Fibroblast of the conjunctiva (primary cell): ENCODE measurements around the gene PPP1R12B.
A peak's percentile ranks its signal among the peaks of the same experiment; 100 is the strongest.
"Not testable (repeated sequence)": the region's sequence is repeated elsewhere in the genome, so short reads cannot be mapped to it uniquely, and the experiment has no call there.

Experiments used
- DNase-seq: peaks from one replicate; pipeline ENCODE4 v3.0.0-alpha.2; 2010; ENCODE audit warnings: low read depth

The PPP1R12B gene

DNA sequence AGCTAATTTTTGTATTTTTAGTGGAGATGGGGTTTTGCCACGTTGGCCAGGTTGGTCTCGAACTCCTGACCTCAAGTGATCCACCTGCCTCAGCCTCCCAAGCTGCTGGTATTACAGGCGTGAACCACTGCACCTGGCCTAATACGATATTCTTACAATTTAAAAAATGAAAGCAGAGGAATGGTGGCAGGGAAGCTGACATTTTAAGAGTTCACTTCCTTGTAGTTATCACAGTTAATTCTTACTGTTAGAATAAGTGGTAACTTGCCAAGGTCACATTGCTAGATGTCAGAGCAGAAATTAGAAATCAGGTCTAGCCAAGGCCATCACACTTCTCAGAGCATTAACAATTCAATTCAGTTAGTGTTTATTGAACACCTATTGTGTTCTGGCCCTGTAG is 207.5 kb downstream of the PPP1R12B start:
- DNase-seq, result not testable (repeated sequence)

DNA sequence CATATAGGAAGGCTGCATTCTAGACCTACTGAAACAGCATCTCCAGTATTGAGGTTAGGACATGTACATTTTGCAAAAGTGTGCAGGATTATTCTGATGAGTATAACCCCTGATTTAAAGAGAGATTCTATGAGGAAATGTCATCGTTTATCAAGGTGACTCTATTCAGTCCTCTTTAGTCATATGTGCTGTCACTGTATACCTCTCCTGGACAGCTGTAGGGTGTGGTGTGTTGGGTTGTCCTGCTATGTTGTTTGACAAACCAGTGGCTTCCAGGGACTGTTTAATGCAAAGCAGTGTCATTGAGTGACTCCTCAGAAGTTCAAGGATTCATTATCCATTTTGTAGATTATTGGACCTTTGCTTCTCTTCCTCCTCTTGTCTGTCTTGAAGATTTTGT is 209.2 kb downstream of the PPP1R12B start:
- DNase-seq, result not testable (repeated sequence)

DNA sequence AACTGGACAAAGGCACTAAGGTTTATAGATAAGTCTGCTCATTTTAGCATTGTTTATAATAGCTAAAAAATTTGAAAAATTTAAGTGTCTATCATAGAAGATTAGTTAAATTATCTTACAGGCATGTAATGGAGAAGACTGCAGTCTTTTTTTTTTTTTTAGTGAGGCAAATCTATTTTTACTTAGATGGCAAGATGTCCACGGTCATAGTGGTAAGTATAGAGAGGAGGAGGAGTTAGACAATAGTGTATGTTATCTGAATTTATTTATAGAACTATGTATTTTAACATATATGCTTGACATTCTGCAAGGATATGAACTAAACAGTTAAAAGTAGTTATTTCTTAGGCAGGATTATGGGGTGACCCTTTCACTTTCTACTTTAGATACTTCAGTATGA is 212.7 kb downstream of the PPP1R12B start:
- no peak for DNase-seq

DNA sequence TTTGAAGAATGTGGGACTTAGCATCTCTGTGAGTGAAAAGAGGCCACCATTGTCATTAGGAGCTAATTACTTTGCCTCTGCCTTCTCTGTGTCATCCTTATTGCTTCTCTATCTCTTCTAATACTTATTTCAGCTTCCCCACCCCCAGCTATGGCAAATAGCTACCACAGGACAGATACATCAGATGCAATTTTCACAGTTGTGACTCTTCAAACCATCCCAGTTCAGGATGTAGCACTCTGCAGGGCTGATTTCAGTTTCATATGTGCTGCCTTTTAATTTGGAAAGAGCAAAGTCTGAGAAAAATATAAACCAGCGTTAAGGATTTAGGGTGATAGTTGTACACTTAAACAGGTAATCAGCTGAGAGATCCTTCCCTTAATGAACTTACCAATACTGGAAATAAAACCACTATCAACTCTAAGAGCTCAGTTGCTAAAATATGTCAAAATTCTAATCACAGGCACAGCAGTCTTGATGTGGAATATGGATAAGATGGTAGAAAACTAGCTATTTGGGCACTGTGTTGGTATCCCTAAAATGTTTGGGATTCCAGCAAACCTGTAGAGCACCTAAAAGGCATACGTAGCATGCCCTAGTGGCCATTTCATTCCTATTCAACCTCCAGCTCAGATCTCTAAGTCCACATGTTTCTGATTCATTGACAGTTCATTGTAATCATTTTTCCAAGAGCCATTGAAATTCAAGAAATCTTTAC is 213.4 kb downstream of the PPP1R12B start:
- DNase-seq, result no peak

DNA sequence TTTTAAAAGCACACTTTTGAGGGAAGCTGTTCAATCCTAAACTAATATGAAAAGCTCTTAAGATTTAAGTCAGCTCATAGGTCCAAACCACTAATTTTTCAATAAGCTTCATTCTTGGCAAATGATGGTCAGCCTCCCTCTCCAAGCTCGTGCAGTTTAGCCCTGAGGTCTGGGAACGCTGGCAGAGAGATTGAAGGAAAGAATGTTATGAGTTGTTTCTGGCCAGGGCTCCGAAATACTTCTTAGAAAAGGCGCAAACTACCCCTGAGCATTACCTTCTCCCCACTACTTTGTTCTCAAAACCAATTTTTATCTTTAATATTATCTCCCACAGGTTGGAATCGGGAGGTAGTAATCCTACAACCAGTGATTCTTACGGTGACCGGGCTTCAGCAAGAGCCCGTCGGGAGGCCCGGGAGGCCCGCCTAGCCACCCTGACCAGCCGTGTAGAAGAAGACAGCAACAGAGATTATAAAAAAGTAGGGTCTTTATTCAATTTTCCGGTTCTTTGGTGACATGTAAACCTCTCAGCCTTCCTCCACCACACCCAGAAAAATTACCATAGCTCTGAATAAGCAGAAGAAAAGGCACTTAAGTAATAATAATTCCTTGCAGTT is 214.1 kb downstream of the PPP1R12B start:
- peak; percentile 33 for DNase-seq

DNA sequence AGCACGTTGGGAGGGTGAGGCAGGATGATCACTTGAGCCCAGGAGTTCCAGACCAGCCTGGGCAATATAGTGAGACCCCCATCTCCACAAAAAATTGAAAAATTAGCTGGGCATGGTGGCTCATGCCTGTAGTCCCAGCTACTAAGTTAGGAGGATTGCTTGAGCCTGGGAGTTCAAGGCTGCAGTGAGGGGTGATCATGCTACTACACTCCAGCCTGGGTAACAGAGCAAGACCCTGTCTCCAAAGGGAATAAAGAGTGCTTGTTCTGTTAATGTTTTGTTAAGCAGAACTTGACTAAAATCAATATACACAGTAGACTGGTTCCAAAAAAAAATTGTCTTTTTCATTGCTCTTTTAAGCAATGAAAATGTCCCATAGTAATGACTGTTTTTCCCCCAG is 215.3 kb downstream of the PPP1R12B start:
- DNase-seq, result no peak

DNA sequence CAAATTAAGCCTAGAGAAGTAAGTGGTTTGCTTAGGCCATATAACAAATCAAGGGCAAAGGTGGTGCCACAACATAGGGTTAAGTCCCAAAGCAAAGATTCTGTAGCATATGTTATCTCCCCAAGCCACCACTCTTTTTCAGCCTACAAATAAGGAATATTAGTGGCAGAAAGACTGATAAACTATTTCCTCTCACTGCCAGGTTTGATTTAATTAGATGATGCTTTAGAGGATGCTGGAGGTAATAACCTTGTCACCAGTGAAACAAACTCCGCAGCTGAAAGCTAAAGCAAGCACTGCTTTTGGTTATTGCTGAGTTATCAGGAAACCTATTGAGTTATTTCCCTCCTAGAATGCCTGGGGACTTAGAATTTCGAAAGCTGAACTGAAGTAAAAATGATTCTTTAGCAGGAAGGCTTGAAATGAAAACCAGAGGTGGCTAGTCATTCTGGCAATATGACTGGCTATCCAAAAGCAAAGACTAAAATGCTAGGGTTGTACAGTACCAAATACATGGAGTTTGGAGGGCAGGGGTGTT is 216.5 kb downstream of the PPP1R12B start:
- DNase-seq, result no peak

DNA sequence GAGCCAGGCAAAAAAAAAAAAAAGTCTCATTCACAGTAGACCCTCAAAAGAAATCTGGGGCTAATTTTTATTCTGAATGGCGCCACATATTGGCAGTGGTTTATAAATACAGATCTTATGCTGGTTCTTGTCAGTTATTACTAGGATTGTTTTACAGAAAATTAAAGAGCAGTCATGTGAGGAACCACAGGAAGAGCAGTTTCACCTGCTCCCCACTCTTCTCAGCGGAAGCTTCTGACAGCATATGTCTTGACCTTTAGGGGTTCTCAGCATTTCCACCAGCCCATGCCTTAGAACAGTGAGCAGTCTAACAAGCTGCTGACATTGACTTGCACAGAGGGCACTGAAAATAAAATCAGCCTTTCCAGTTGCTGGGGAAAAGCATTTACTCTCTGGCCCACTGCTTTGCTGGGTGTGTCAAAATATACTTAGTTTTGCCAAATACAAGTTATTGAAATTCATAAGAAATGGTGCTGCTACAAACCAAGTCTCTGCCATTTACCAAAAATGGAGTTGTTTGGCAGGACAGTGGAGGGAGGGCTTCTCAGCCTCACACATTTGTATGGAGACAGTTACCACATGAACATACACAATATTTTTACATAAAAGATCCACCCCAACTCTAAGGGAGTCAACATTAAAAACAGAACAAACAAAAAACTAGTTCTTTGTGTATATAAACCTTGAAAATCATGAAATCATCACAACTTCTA is 217.5 kb downstream of the PPP1R12B start:
- DNase-seq, result no peak

DNA sequence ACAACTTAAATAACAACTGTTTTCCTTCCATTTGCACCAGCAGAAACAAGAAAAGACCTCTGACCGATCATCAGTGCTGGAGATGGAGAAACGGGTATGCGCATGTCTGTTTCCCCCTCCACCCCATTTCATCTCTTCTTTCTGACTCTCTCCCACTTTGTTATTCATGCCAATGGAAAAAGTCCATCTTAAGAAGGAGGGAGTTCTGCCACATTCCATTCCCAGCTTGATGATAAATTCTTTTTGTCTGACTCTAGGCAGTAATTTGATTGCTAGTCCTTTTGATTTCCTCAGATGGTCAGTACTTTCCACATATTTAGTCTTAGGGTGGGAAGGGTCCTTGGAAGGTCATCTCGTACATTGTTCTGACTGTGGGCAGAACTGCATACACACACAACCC is 219.2 kb downstream of the PPP1R12B start:
- no peak for DNase-seq

DNA sequence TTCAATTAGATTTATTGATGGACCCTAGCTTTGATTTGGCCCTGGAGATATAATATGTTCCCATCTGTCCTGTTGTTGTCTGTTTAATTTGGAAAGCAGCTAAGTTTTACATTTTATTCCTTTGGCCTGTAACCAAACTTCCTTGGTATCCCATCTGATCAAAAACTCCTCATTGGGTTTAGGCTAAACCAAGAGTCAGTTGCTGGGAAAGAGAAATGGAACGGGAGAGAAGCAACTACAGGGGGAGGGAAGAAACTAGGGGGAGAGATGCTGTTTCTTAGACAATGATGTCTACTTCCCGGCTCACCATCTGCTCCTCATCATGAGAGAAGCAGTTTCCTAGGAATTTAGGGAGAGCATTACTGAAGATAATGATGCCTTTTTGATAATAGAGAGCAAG is 219.9 kb downstream of the PPP1R12B start:
- DNase-seq, result no peak

DNA sequence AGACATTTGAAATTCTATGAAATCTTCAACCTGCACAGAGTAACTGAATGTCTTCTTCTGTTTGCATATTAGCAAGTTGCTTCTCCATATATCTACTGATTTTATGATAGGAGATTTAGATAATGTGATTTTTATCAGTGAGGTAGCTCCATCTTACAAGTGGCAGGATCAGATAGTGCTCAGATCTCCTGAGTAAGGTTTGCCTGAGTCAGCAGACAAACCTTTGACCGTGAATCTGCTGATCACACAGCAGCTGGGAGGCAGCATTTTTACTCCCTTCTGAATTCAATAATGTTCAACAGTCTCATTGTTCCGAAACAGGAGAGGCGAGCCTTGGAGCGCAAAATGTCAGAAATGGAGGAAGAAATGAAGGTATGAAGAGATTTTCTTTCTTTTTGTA is 220.3 kb downstream of the PPP1R12B start:
- DNase-seq, result no peak

DNA sequence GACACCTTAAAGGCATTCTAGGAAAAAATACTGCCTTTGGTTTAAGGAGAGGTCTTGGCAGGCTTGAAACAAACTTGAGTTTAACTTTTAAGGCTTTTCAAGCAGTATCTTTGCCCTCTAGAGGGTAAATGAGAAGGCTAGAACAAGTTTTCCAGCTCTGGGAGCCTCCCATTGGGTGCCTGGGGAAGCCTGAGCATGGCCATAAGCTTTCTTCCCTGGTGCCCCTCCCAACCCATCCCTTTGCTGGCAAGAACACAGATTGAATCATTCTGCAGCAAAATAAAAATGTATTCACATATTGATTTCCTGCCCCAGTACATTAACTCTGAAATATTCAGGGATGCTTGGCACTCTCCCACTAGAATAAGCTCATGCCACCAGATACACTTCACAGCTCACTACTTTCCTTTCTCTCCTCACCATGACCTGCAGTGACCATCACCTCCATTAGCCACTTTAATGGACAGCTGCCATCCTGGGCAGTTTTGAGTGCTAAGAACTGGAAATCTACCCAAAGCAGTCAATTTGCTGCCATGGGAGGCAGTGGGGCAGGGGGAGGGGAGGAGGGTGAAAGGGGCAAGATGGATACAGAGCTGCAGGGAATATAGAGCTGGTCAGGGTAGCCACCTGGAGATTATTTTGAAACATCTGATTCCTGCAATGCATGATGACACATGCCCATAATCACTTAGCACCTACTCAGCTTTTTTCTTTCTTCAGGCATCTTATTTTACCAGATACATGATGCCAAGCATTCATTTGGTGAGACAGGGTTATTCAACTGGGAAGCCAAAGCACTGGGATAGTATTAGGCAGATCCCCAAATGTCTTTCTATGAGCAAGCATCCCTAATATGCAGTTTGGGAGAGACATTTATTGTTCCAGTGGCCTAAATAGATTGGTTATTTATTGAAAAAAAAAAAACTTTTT is 221.2 kb downstream of the PPP1R12B start:
- DNase-seq, result no peak

DNA sequence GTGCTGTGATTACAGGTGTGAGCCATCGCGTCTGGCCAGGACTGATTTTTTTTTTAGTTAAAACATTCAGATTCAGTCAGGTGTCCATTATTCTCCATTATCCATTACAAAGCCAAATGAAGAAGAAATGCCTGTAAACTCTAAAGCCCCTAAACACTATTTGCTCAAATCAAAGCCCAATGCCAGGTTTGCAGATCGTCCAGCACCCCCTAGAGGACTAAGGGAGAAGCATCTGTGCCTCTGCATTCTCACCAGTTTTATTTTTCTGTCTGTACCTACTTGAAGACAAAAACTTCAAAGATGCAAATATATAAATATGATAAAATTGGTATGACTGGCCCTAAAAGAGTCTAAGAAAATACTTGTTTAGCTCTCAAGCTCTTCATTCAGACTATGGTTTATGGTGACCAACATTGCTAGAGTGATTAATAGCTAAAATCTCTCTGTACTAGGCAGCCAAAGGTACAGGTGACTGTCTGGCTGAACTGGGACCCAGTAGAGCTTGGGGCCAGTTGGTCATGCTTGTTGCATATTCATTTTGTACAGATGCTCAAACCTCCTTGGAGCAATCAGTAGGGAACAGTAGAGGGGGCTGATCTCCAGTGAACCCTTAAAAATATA is 223.3 kb downstream of the PPP1R12B start:
- no peak for DNase-seq

DNA sequence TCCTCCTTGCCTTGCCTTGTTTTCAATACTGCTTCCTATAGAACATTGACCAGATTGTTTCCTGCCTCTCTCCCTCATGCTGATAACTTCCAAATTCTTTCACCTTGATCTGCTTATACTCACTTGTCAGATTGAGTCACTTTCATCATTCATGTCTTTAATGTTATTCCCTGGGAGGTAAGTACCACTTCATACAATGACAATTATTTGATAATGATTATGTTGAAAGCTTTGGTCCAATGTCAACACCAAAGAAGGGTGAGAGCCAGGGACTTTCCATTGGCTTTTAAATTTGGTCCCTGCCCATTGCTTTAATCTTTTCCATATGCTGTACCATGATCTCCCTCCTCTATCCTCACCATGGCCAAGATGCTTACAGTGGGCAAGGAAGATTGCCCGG is 224.4 kb downstream of the PPP1R12B start:
- DNase-seq, result no peak

DNA sequence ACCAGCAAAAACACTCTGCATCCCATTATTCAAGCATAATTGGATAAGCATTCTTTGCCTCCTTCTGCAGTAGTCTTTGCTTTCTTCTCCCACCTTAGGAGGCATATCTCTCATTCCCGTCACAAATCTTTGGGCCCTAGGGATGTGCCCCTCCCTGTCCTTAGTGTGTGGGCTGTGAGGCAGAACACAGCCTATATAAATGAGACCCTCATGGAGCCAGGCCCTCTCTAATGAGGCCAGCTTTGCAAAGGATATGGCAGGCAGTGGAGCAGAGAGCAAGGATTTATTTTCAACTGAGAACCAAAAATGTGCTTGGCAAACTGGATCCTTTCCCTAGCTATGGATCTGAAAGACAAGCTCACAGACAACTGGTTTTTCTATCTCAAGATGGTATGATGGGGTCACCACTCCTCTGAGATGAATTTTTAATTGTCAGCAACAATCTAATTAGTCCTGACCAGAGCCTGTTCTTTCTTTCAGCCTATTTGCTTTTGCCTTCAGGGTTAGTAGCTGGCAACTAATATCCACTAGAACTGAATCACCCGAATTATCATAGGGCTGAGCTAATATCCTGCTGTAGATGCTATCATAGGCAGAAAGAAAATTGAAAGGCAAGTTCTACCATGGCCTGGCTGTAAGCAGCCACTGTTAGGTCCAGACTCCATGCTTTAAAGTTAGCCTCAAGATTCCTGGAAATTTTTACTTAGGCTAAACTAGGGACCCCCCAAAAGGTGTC is 227.6 kb downstream of the PPP1R12B start:
- DNase-seq, result no peak

DNA sequence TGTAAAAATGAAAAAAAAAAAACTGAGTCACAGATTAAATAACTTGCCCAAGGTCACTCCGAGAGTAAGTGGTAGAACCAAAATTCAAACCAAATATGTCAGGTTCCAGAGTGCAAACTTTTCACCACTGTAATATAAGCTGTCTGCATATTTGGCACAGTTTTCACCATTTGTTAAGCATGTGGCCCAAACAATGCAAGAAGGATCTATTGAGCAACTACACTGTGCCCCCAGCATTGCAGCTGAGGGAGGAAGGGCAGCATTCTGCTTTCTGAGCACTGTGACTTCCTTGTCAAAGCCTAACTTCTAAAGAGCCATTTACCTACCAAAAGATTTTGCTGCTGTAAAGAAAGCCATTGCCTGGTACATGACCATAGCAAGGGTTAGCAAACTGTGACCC is 228.3 kb downstream of the PPP1R12B start:
- peak; percentile 81 for DNase-seq

DNA sequence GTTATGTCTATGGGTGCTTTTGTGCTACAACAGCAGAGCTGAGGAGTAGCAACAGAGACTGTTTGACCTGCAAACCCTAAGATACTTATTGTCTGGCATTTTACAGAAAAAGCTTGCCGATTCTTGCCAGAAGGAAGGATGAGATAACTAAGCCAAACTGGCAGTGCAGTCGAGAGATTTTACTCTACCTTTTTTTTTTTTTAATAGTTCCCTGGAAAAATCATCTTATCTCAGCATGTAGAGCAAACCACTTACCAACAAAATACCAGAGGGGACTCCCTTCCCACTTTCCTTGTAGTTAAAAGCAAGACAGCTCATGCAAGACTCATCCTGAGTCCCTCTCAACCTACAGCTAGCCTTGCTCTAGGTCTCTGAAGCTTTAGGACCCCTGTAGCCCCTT is 228.9 kb downstream of the PPP1R12B start:
- DNase-seq, result no peak

DNA sequence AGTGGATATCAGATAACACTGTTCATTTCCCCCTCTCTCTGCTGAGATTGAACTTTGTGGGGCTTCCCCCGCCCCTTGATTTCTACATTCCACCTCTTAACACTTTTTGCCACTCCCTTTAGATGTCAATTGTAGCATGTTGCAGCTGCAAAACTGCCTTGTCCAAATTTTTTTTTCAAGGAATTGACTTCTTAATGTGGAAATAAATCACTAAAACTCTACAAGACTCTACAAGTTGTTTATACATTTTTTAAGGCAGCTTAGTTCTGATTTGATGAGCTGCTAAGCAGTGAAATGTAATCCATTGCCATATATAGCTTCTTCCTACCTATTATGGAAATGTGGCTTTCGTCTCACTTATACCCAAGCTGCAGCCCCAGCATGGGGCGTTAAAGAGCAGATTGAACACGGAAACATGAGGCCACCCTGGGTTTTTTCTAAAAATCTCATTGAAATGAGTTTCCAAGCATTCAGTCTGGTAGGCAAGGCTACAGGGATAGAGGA is 229.6 kb downstream of the PPP1R12B start:
- DNase-seq, result no peak

DNA sequence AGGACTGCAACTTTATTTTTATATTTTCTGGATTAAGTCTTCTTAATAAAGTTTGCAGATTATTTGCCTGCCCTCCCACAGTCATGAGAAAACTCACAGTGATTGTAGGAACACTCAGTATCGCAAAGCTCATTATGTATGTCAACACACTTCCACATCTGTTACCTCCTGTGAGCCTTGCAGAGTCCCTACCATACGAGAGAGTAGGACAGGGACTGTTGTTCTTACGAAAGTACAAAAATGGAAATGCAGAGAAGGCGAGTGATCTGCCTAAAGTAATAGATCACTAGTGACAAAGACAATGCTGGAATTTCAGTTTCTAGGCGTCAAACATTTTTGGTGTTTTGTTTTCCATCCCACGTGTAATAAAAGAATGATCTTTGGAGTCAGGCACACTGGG is 230.1 kb downstream of the PPP1R12B start:
- DNase-seq, result no peak

DNA sequence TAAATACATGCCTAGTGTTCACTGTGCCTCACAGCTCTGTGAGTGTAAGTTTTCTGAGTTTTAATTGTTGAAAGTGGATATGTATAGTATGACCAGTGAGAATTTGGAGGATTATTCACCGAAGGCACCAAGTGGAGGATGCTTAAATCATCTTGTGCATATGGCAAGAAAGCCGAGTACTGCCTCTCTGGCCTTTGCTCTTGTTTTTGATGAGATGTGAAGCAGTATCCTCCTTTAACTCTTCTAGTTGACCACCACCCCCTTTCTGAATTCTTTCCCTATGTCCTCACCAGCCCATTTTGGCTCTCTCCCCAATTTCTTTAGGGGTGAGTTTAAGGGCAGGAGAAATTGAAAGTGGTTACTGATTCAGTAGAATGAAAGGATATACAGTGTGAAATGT is 231.3 kb downstream of the PPP1R12B start:
- peak; percentile 83 for DNase-seq

DNA sequence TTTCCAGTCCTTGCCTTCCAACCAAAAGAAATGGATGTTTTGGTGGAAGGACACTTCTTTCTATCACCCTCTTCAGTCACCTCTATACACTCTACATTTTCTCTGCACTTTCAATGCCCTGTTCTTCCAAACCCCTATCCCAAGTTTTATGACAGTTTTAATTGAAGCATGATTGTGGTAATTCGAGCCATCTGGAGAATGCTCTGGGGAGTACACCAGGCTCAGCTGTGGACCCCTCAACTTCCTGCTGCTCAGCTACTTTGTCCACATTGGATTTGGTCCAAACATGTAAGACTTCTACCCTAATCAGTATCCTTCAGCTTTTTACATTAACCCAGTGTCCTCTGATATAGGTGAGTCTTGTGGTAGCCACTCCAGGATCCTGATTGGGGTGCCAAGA is 232.1 kb downstream of the PPP1R12B start:
- no peak for DNase-seq
